H1 (cell line): ENCODE measurements around the gene KCNMA1. TPM values are rescaled to one million over a fixed set of nuclear protein-coding genes. Genes with fewer than 3 reads are reported as not detected.

Experiments
- CTCF ChIA-PET: fragments of 300-600 bp; sonication (Branson Sonifier 250); formaldehyde crosslinking; loops from one replicate; lab custom pipeline; 2021; ENCODE audit not compliant: partially characterized antibody; lab: Charles Lee
- POLR2A ChIA-PET: fragments of 300-600 bp; sonication (Branson Sonifier 250); formaldehyde crosslinking; loops from one replicate; lab custom pipeline; 2021; ENCODE audit warnings: inconsistent platforms; ENCODE audit not compliant: partially characterized antibody; lab: Charles Lee
- DNase-seq, 2 experiments: peaks; one replicate each; pipeline versions ENCODE4 v3.0.0 to v3.0.0-alpha.2; 2010 to 2022; ENCODE audit warnings: low spot score in 2 of 2, low read depth in 1 of 2, mixed read lengths in 1 of 2
- FAIRE-seq: peaks from 2 replicates; lab custom pipeline; 2011; peaks lifted over from hg19 to GRCh38; lab: Jason Lieb, UNC
- H2AFZ ChIP-seq: 2 replicates; pipeline ENCODE4 v1.8.1; 2012; ENCODE audit warnings: low read length, inconsistent platforms
- H2AK5ac ChIP-seq: 2 replicates; pipeline ENCODE4 v1.6.1; 2013; ENCODE audit warnings: low read depth, low read length
- H2BK120ac ChIP-seq: replicated peaks from 2 replicates; pipeline ENCODE3; 2013; ENCODE audit warnings: low read depth, low read length, inconsistent platforms
- H2BK12ac ChIP-seq: 2 replicates; pipeline ENCODE4 v1.6.1; 2013; ENCODE audit warnings: low read depth, low read length
- H2BK15ac ChIP-seq: 2 replicates; pipeline ENCODE4 v1.6.1; 2013; ENCODE audit warnings: low read length
- H2BK20ac ChIP-seq: 2 replicates; pipeline ENCODE4 v1.6.1; 2013; ENCODE audit warnings: low read length
- H2BK5ac ChIP-seq: 2 replicates; pipeline ENCODE4 v1.6.1; 2013; ENCODE audit warnings: low read depth, low read length
- H3K14ac ChIP-seq: 2 replicates; pipeline ENCODE4 v1.6.1; 2013; ENCODE audit warnings: inconsistent platforms; ENCODE audit not compliant: insufficient read length
- H3K18ac ChIP-seq: 2 replicates; pipeline ENCODE4 v1.6.1; 2013; ENCODE audit warnings: low read length; ENCODE audit errors: extremely low read depth
- H3K23ac ChIP-seq: 2 replicates; pipeline ENCODE4 v1.6.1; 2013; ENCODE audit warnings: inconsistent platforms; ENCODE audit not compliant: insufficient read length
- H3K23me2 ChIP-seq: 2 replicates; pipeline ENCODE4 v1.6.1; 2013; ENCODE audit warnings: low read depth, low read length
- H3K27ac ChIP-seq: 2 replicates; pipeline ENCODE4 v1.6.1; 2011; ENCODE audit warnings: low read depth, low read length, inconsistent platforms
- H3K27me3 ChIP-seq, 4 experiments: replicated peaks in 1 of 4; 1 replicate in 1 of 4; 2 replicates in 3 of 4; pipeline versions ENCODE4 v1.6.1 to v1.8.1; 2011 to 2013; ENCODE audit warnings: low read length in 3 of 4, mild to moderate bottlenecking in 3 of 4, inconsistent platforms in 2 of 4, mixed read lengths in 2 of 4, moderate library complexity in 1 of 4; ENCODE audit not compliant: control insufficient read depth in 3 of 4, insufficient read depth in 3 of 4; ENCODE audit errors: extremely low read depth in 1 of 4
- H3K36me3 ChIP-seq, 4 experiments: 2 replicates each; pipeline versions ENCODE4 v1.6.1 to v1.8.1; 2011 to 2013; ENCODE audit warnings: mild to moderate bottlenecking in 4 of 4, low read length in 3 of 4, moderate library complexity in 2 of 4, control low read depth in 1 of 4, inconsistent platforms in 1 of 4; ENCODE audit not compliant: insufficient read depth in 4 of 4, control insufficient read depth in 2 of 4
- H3K4ac ChIP-seq: replicated peaks from 2 replicates; pipeline ENCODE3; 2013; ENCODE audit warnings: low read length, low read depth, mixed read lengths, inconsistent platforms; ENCODE audit not compliant: insufficient read length
- H3K4me1 ChIP-seq, 4 experiments: replicated peaks in 1 of 4; 1 replicate in 1 of 4; 2 replicates in 3 of 4; pipeline versions ENCODE4 v1.6.1 to v1.8.1; 2011 to 2013; ENCODE audit warnings: low read length in 3 of 4, inconsistent platforms in 2 of 4, mixed read lengths in 1 of 4; ENCODE audit not compliant: insufficient read depth in 4 of 4, control insufficient read depth in 3 of 4
- H3K4me2 ChIP-seq, 2 experiments: 2 replicates each; pipeline versions ENCODE4 v1.6.1 to v1.8.1; 2011 to 2013; ENCODE audit warnings: low read depth in 2 of 2, low read length in 2 of 2, control low read depth in 1 of 2, inconsistent platforms in 1 of 2, mild to moderate bottlenecking in 1 of 2; ENCODE audit not compliant: insufficient read depth in 1 of 2
- H3K4me3 ChIP-seq, 4 experiments: fragments of 200-600, 300-600 bp in 1 of 4; sonication (generic), shearing (Covaris generic), sonication (Bioruptor Twin) in 1 of 4; 2 replicates each; pipeline versions ENCODE4 v1.5.1 to v1.8.1; 2011 to 2016; ENCODE audit warnings: low read length in 4 of 4, low read depth in 3 of 4, control low read depth in 2 of 4, inconsistent platforms in 2 of 4, mild to moderate bottlenecking in 2 of 4, mixed read lengths in 1 of 4, moderate library complexity in 1 of 4; ENCODE audit not compliant: insufficient read depth in 2 of 4; ENCODE audit errors: extremely low read depth in 1 of 4
- H3K56ac ChIP-seq: replicated peaks from 2 replicates; pipeline ENCODE3; 2013; ENCODE audit warnings: low read depth, mild to moderate bottlenecking, mixed read lengths, low read length, inconsistent platforms; ENCODE audit not compliant: insufficient read length
- H3K79me1 ChIP-seq: 2 replicates; pipeline ENCODE4 v1.6.1; 2013; ENCODE audit warnings: low read depth, low read length, control low read depth
- H3K79me2 ChIP-seq, 2 experiments: 2 replicates each; pipeline versions ENCODE4 v1.6.1 to v1.8.1; 2012 to 2013; ENCODE audit warnings: low read length in 2 of 2, mild to moderate bottlenecking in 2 of 2, inconsistent platforms in 1 of 2; ENCODE audit not compliant: insufficient read depth in 2 of 2, control insufficient read depth in 1 of 2
- H3K9ac ChIP-seq, 4 experiments: replicated peaks in 1 of 4; 1 replicate in 1 of 4; 2 replicates in 3 of 4; pipeline versions ENCODE4 v1.6.1 to v1.8.1; 2011 to 2013; ENCODE audit warnings: low read depth in 3 of 4, low read length in 3 of 4, control low read depth in 2 of 4, mild to moderate bottlenecking in 2 of 4, moderate library complexity in 2 of 4, inconsistent platforms in 1 of 4; ENCODE audit errors: extremely low read depth in 1 of 4
- H3K9me3 ChIP-seq, 2 experiments: 2 replicates each; pipeline versions ENCODE4 v1.6.1 to v1.8.1; 2012 to 2013; ENCODE audit warnings: mild to moderate bottlenecking in 2 of 2, moderate library complexity in 2 of 2, control low read depth in 1 of 2, inconsistent platforms in 1 of 2, low read depth in 1 of 2, low read length in 1 of 2, mixed read lengths in 1 of 2; ENCODE audit not compliant: insufficient read depth in 2 of 2
- H4K20me1 ChIP-seq, 2 experiments: replicated peaks in 1 of 2; 2 replicates each; pipeline versions ENCODE3 to v1.8.1; 2011 to 2013; ENCODE audit warnings: inconsistent platforms in 2 of 2, low read length in 2 of 2, mild to moderate bottlenecking in 1 of 2; ENCODE audit not compliant: insufficient read depth in 2 of 2, control insufficient read depth in 1 of 2
- H4K5ac ChIP-seq: 2 replicates; pipeline ENCODE4 v1.6.1; 2013; ENCODE audit warnings: low read length, low read depth, mixed read lengths, inconsistent platforms; ENCODE audit not compliant: insufficient read length
- H4K8ac ChIP-seq: 2 replicates; pipeline ENCODE4 v1.8.0; 2013; ENCODE audit warnings: mild to moderate bottlenecking, moderate library complexity, low read length, inconsistent platforms; ENCODE audit not compliant: insufficient read depth; ENCODE audit errors: extremely low read depth
- H4K91ac ChIP-seq: replicated peaks from 2 replicates; pipeline ENCODE3; 2013; ENCODE audit warnings: low read length, mixed read lengths, inconsistent platforms; ENCODE audit not compliant: insufficient read length
- BACH1 ChIP-seq: IDR thresholded peaks from 2 replicates; pipeline ENCODE4 v1.6.1; 2012; ENCODE audit warnings: low read length, improper control_type of control experiment
- CHD1 ChIP-seq: IDR thresholded peaks from 2 replicates; pipeline ENCODE4 v1.6.1; 2012; ENCODE audit warnings: low read depth, low read length, improper control_type of control experiment
- CHD2 ChIP-seq: IDR thresholded peaks from 2 replicates; pipeline ENCODE4 v1.6.1; 2012; ENCODE audit warnings: low read length, improper control_type of control experiment
- CREB1 ChIP-seq: IDR thresholded peaks from 2 replicates; pipeline ENCODE4 v1.6.1; 2012; ENCODE audit warnings: inconsistent platforms
- FOSL1 ChIP-seq: IDR thresholded peaks from 2 replicates; pipeline ENCODE4 v1.6.1; 2011; ENCODE audit warnings: mild to moderate bottlenecking, low read depth, low read length, moderate library complexity; ENCODE audit not compliant: insufficient read depth
- KDM1A ChIP-seq: fragments of 200-600, 300-600 bp; sonication (generic); IDR thresholded peaks from 2 replicates; pipeline ENCODE4 v1.7.1; 2016; ENCODE audit warnings: mild to moderate bottlenecking, low read length, borderline replicate concordance
- PHF8 ChIP-seq: fragments of 200-600 bp; sonication (generic); conservative IDR thresholded peaks from 2 replicates; pipeline ENCODE4 v1.7.1; 2012; ENCODE audit warnings: low read depth, mild to moderate bottlenecking, inconsistent platforms, low read length, moderate library complexity
- RNF2 ChIP-seq: fragments of 200-900, 300-1000 bp; sonication (generic); IDR thresholded peaks from 2 replicates; pipeline ENCODE4 v1.7.1; 2016; ENCODE audit warnings: borderline replicate concordance, low read depth, mild to moderate bottlenecking, antibody characterized with exemption, low read length; ENCODE audit not compliant: poor library complexity, severe bottlenecking; ENCODE audit errors: missing control alignments
- SP4 ChIP-seq: IDR thresholded peaks from 2 replicates; pipeline ENCODE4 v1.6.1; 2012; ENCODE audit warnings: low read length, inconsistent platforms
- SRF ChIP-seq: IDR thresholded peaks from 2 replicates; pipeline ENCODE4 v1.6.1; 2011; ENCODE audit warnings: mild to moderate bottlenecking, low read depth, low read length, moderate library complexity
- TBP ChIP-seq: IDR thresholded peaks from 2 replicates; pipeline ENCODE4 v1.6.1; 2011; ENCODE audit warnings: low read depth, low read length, improper control_type of control experiment
- WGBS, 2 experiments: shearing (Covaris generic) in 1 of 2; methylation state at CpG; one replicate each; pipeline versions ENCODE4 v1.1.6 to v1.1.7; 2013 to 2015; ENCODE audit warnings: low lambda C conversion rate in 2 of 2, mixed read lengths in 2 of 2, inconsistent platforms in 1 of 2, low coverage in 1 of 2, missing lambda C conversion rate in 1 of 2; ENCODE audit not compliant: insufficient replicate concordance in 2 of 2, insufficient coverage in 1 of 2, insufficient read length in 1 of 2; ENCODE audit errors: extremely low coverage in 1 of 2, missing lambda C conversion rate in 1 of 2; 5-methylcytosine and 5-hydroxymethylcytosine counted together
- polyA plus RNA-seq, 7 experiments: library from polyadenylated mRNA; depleted of rRNA in 3 of 7; stranded (reverse) in 5 of 7; unstranded in 2 of 7; fragments of >200 nt in 5 of 7; fragments of 200-250 nt in 2 of 7; gene quantifications; 1 replicate in 5 of 7; 2 replicates in 1 of 7; 4 replicates in 1 of 7; pipeline versions ENCODE4 v1.2.1 to v1.2.3, GENCODE V29; 2011 to 2013; ENCODE audit warnings: missing spikeins in 2 of 7, mixed read lengths in 2 of 7
- total RNA-seq: library from RNA; stranded (reverse); fragmentation: NEBNext Ultra II Directional; extraction: Animal tissue kit (Norgen Biotek cat#: 25700); gene quantifications from 2 replicates; pipeline ENCODE4 v1.2.1, GENCODE V29; 2021

The KCNMA1 gene
- total and polyA plus RNA-seq, 2 of the 8 experiments (the other 6 are each of a cell fraction or from before 2014, with no cell fraction given) = 10.2 to 11.1 TPM

- H2BK120ac ChIP-seq = no peak overlapping the region
- DNase-seq (peak in 1 of 2 experiments; percentile 45), FAIRE-seq (no peak)
- 87% methylated on average over 11 of the region's 11 CpGs; no CpG with 5 or more reads in 1 of the 2 experiments for WGBS, 2 experiments
- H3K23me2 ChIP-seq = no peaks in the 10 kb centered on the region
- ChIA-PET POLR2A (interaction anchor here (1.2 kb wide), 1 partner anchor 24 kb away, joined by 4 read pairs; no protein-coding TSS in a partner anchor), CTCF (interaction anchor here (0.6 to 12.7 kb wide), 16 partner anchors 15 to 503 kb away, joined by 3 to 112 read pairs (median 4); no protein-coding TSS in a partner anchor)
- H2AFZ ChIP-seq = 0 out of 2 replicates have a peak overlapping the region, but pooled peaks have one; percentile 20
- H3K23ac ChIP-seq = no peak overlapping the region
- no peak overlapping the region for H3K4ac ChIP-seq
- H3K79me1 ChIP-seq = no peaks in the 10 kb centered on the region; the same call in 1 of the 2 replicates
- no peak overlapping the region for H4K91ac ChIP-seq
- H3K4me2 ChIP-seq = no peak overlapping the region
- no peaks in the 10 kb centered on the region for H3K27me3 ChIP-seq
- peak overlapping the region; percentile 72; the same call in 1 of the 2 replicates for H2BK12ac ChIP-seq
- H3K56ac ChIP-seq = no peak overlapping the region
- no peaks in the 10 kb centered on the region for H4K20me1 ChIP-seq
- H2AK5ac ChIP-seq = no peak overlapping the region
- H3K27ac ChIP-seq = no peak overlapping the region
- no peak overlapping the region; the same call in 1 of the 2 replicates for H2BK15ac ChIP-seq
- H3K4me1 ChIP-seq = peaks cover 0 to 22% (median 14%) of the 10 kb centered on the region in 4 experiments
- H3K9me3 ChIP-seq = no peaks in the 10 kb centered on the region
- H4K5ac ChIP-seq = no peak overlapping the region
- H2BK5ac ChIP-seq = peak overlapping the region; percentile 10; the same call in 1 of the 2 replicates
- peak overlapping the region; percentile 11; the same call in 1 of the 2 replicates for H4K8ac ChIP-seq
- H3K79me2 ChIP-seq = no peaks in the 10 kb centered on the region
- no peak overlapping the region for H3K14ac ChIP-seq
- no peak overlapping the region for H3K18ac ChIP-seq
- H3K4me3 ChIP-seq = no peak overlapping the region
- H2BK20ac ChIP-seq = peak overlapping the region; percentile 73; the same call in 1 of the 2 replicates
- H3K9ac ChIP-seq = no peak overlapping the region; a peak in 1 of 7 replicates
- no peaks in the 10 kb centered on the region for H3K36me3 ChIP-seq
- TF ChIP-seq KDM1A (no peak), CHD2 (no peak), SP4 (no peak), BACH1 (no peak), SRF (no peak), TBP (no peak), CREB1 (no peak), RNF2 (no peak), CHD1 (no peak), PHF8 (no peak), FOSL1 (no peak)
These were observed 49.2 kb upstream of the KCNMA1 start for GRCh38 chr10:77686650-77687417.
